Neural cell (in vitro differentiated cells): ENCODE data around the gene ADGRG6. TPM values are rescaled to one million over a fixed set of nuclear protein-coding genes. Genes with fewer than 3 reads are reported as not detected.

ENCODE experiments used
- H2AFZ ChIP-seq: fragments of 200-600, 300-800 bp; sonication (generic), shearing (Covaris generic); 2 replicates; pipeline ENCODE4 v1.6.0; 2014; ENCODE audit warnings: low read depth, mild to moderate bottlenecking, antibody characterized with exemption, low read length, moderate library complexity
- H3F3A ChIP-seq: fragments of 200-600 bp; shearing (Covaris generic); 2 replicates; pipeline ENCODE4 v1.6.1; 2016; ENCODE audit warnings: mild to moderate bottlenecking, moderate library complexity, mixed read lengths, antibody characterized with exemption, low read length; ENCODE audit not compliant: insufficient read depth, poor library complexity, severe bottlenecking
- H3K27ac ChIP-seq: fragments of 200-600, 300-800 bp; sonication (generic), shearing (Covaris generic); 2 replicates; pipeline ENCODE4 v1.5.1; 2014; ENCODE audit warnings: mild to moderate bottlenecking, low read length, moderate library complexity
- H3K27me3 ChIP-seq: fragments of 300-800, 200-600 bp; sonication (generic), shearing (Covaris generic); 2 replicates; pipeline ENCODE4 v1.6.0; 2014; ENCODE audit warnings: mild to moderate bottlenecking, low read depth, low read length, moderate library complexity; ENCODE audit not compliant: insufficient read depth
- H3K36me3 ChIP-seq: fragments of 300-800, 200-600 bp; sonication (generic), shearing (Covaris generic); 2 replicates; pipeline ENCODE4 v1.5.1; 2014; ENCODE audit warnings: mild to moderate bottlenecking, antibody characterized with exemption, low read length, moderate library complexity; ENCODE audit not compliant: insufficient read depth
- H3K4me2 ChIP-seq: fragments of 300-800, 200-600 bp; sonication (generic), shearing (Covaris generic); 2 replicates; pipeline ENCODE4 v1.6.0; 2014; ENCODE audit warnings: mild to moderate bottlenecking, low read length
- H3K4me3 ChIP-seq: fragments of 300-800, 200-600 bp; sonication (generic), shearing (Covaris generic); 2 replicates; pipeline ENCODE4 v1.5.1; 2014; ENCODE audit warnings: mild to moderate bottlenecking, low read length, moderate library complexity
- H3K79me2 ChIP-seq: fragments of 200-600 bp; shearing (Covaris generic); replicated peaks from 2 replicates; pipeline ENCODE4 v1.6.0; 2014; ENCODE audit warnings: mild to moderate bottlenecking, low read length, moderate library complexity; ENCODE audit not compliant: insufficient read depth
- H3K9ac ChIP-seq: fragments of 300-800, 200-600 bp; sonication (generic), shearing (Covaris generic); 2 replicates; pipeline ENCODE4 v1.6.1; 2016; ENCODE audit warnings: mild to moderate bottlenecking, low read length, mixed read lengths
- H3K9me2 ChIP-seq: fragments of 200-600 bp; shearing (Covaris generic); 2 replicates; pipeline ENCODE4 v1.6.1; 2016; ENCODE audit warnings: mild to moderate bottlenecking, low read length, mixed read lengths; ENCODE audit not compliant: insufficient read depth
- H3K9me3 ChIP-seq: fragments of 200-600, 300-800 bp; sonication (generic), shearing (Covaris generic); 2 replicates; pipeline ENCODE4 v1.6.1; 2016; ENCODE audit warnings: mild to moderate bottlenecking, mixed run types, low read length, moderate library complexity, mixed read lengths
- H4K20me1 ChIP-seq: fragments of 200-600 bp; shearing (Covaris generic); 2 replicates; pipeline ENCODE4 v1.6.1; 2016; ENCODE audit warnings: mild to moderate bottlenecking, mixed run types; ENCODE audit not compliant: insufficient read depth
- EP300 ChIP-seq: fragments of 450-650 bp; conservative IDR thresholded peaks from 2 replicates; pipeline ENCODE4 v1.6.1; 2014; ENCODE audit warnings: antibody characterized with exemption, mild to moderate bottlenecking, moderate library complexity; ENCODE audit not compliant: poor library complexity, severe bottlenecking
- EZH2 ChIP-seq: fragments of 200-600, 300-800 bp; shearing (Covaris generic), sonication (generic); IDR thresholded peaks from 2 replicates; pipeline ENCODE4 v1.6.1; 2014; ENCODE audit warnings: antibody characterized with exemption, low read length, borderline replicate concordance, mild to moderate bottlenecking; ENCODE audit not compliant: insufficient read depth, poor library complexity, severe bottlenecking
- MXI1 ChIP-seq: fragments of 450-650 bp; conservative IDR thresholded peaks from 2 replicates; pipeline ENCODE4 v1.6.1; 2014; ENCODE audit warnings: antibody characterized with exemption, mild to moderate bottlenecking; ENCODE audit not compliant: poor library complexity, severe bottlenecking
- POLR2AphosphoS5 ChIP-seq: IDR thresholded peaks from 2 replicates; pipeline ENCODE4 v1.6.1; 2012
- RAD21 ChIP-seq: fragments of 450-650 bp; conservative IDR thresholded peaks from 2 replicates; pipeline ENCODE4 v1.6.1; 2014; ENCODE audit warnings: antibody characterized with exemption, mild to moderate bottlenecking, moderate library complexity
- SMC3 ChIP-seq: fragments of 450-650 bp; conservative IDR thresholded peaks from 2 replicates; pipeline ENCODE4 v1.6.1; 2014; ENCODE audit warnings: antibody characterized with exemption, mild to moderate bottlenecking, moderate library complexity; ENCODE audit not compliant: poor library complexity
- TAF1 ChIP-seq: IDR thresholded peaks from 2 replicates; pipeline ENCODE4 v1.6.1; 2012; ENCODE audit warnings: low read depth
- polyA plus RNA-seq: library from polyadenylated mRNA; depleted of rRNA; stranded (reverse); fragments of >200 nt; gene quantifications from 2 replicates; pipeline ENCODE4 v1.2.3, GENCODE V29; 2014
- TF ChIP-seq, protein P1 (sequence below): IDR thresholded peaks from 2 replicates; pipeline ENCODE4 v1.6.1; 2012; ENCODE audit warnings: borderline replicate concordance
- TF ChIP-seq, protein P2 (sequence below): fragments of 450-650 bp; IDR thresholded peaks from 2 replicates; pipeline ENCODE4 v1.5.1; 2014; ENCODE audit warnings: antibody characterized with exemption, mild to moderate bottlenecking, moderate library complexity; ENCODE audit not compliant: poor library complexity, severe bottlenecking

Gene ADGRG6
- polyA plus RNA-seq, 1 donor from 2014 or later = 0.37 TPM

DNA sequence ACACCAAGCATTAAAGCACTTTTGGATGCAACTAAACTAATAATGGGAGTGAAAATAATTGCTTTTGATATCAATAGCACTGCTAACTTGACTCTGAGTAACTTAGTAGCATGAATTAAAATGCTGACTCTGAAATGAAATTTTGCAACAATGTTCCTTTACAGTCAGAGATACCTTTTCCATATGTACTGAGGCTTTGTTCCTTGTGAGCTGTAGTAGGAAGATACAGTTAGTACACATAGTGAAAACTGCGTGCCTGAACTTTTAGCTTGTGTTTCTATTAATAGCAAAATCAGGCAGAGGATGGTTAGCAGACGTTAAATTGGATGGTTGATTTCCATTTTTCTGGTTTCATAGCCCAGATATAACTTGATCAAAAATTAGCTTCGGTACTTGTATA lies 18.6 kb downstream of the ADGRG6 start:
- no peak overlapping the region for H3K4me3 ChIP-seq
- H2AFZ ChIP-seq = no peak overlapping the region
- H3K27ac ChIP-seq = no peak overlapping the region
- H3K9ac ChIP-seq = no peak overlapping the region
- no peaks in the 10 kb centered on the region for H3K27me3 ChIP-seq
- H3K9me2 ChIP-seq = no peaks in the 10 kb centered on the region
- H3F3A ChIP-seq = no peaks in the 10 kb centered on the region
- H3K9me3 ChIP-seq = no peaks in the 10 kb centered on the region
- H4K20me1 ChIP-seq = no peaks in the 10 kb centered on the region
- H3K79me2 ChIP-seq = no peaks in the 10 kb centered on the region
- no peak overlapping the region for H3K4me2 ChIP-seq
- TF ChIP-seq POLR2AphosphoS5 = no peak
- no peaks in the 10 kb centered on the region for H3K36me3 ChIP-seq

DNA sequence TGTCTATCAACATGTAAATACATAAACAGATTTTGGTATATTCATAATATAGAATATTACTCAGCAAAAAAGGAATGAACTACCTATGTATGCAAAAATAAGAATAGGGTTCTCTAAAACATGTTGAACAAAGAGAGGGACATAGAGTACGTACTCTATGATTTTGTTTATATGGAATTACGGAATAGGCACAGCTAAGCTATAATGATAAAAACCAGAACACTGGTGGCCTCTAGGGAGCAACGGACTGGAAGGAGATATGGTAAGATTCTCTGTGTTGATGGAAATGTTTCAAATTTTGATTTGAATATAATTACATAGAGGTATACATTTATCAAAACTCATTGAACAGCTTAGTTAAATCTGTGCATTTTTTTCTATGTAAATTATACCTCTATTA lies 19.6 kb downstream of the ADGRG6 start:
- Histone ChIP-seq H4K20me1 (no peaks in the 10 kb centered on the region), H3K36me3 (no peaks in the 10 kb centered on the region), H2AFZ (no peak overlapping the region), H3K9me2 (no peaks in the 10 kb centered on the region), H3K4me3 (no peak overlapping the region), H3K27me3 (no peaks in the 10 kb centered on the region), H3F3A (no peaks in the 10 kb centered on the region), H3K79me2 (no peaks in the 10 kb centered on the region), H3K27ac (no peak overlapping the region), H3K9me3 (no peaks in the 10 kb centered on the region), H3K9ac (no peak overlapping the region), H3K4me2 (no peak overlapping the region)
- TF ChIP-seq TAF1 (no peak), EZH2 (no peak), SMC3 (no peak), POLR2AphosphoS5 (no peak), EP300 (no peak), MXI1 (no peak), RAD21 (no peak)
- TF ChIP-seq, protein P1, sequence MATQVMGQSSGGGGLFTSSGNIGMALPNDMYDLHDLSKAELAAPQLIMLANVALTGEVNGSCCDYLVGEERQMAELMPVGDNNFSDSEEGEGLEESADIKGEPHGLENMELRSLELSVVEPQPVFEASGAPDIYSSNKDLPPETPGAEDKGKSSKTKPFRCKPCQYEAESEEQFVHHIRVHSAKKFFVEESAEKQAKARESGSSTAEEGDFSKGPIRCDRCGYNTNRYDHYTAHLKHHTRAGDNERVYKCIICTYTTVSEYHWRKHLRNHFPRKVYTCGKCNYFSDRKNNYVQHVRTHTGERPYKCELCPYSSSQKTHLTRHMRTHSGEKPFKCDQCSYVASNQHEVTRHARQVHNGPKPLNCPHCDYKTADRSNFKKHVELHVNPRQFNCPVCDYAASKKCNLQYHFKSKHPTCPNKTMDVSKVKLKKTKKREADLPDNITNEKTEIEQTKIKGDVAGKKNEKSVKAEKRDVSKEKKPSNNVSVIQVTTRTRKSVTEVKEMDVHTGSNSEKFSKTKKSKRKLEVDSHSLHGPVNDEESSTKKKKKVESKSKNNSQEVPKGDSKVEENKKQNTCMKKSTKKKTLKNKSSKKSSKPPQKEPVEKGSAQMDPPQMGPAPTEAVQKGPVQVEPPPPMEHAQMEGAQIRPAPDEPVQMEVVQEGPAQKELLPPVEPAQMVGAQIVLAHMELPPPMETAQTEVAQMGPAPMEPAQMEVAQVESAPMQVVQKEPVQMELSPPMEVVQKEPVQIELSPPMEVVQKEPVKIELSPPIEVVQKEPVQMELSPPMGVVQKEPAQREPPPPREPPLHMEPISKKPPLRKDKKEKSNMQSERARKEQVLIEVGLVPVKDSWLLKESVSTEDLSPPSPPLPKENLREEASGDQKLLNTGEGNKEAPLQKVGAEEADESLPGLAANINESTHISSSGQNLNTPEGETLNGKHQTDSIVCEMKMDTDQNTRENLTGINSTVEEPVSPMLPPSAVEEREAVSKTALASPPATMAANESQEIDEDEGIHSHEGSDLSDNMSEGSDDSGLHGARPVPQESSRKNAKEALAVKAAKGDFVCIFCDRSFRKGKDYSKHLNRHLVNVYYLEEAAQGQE = no peak
- TF ChIP-seq, protein P2, sequence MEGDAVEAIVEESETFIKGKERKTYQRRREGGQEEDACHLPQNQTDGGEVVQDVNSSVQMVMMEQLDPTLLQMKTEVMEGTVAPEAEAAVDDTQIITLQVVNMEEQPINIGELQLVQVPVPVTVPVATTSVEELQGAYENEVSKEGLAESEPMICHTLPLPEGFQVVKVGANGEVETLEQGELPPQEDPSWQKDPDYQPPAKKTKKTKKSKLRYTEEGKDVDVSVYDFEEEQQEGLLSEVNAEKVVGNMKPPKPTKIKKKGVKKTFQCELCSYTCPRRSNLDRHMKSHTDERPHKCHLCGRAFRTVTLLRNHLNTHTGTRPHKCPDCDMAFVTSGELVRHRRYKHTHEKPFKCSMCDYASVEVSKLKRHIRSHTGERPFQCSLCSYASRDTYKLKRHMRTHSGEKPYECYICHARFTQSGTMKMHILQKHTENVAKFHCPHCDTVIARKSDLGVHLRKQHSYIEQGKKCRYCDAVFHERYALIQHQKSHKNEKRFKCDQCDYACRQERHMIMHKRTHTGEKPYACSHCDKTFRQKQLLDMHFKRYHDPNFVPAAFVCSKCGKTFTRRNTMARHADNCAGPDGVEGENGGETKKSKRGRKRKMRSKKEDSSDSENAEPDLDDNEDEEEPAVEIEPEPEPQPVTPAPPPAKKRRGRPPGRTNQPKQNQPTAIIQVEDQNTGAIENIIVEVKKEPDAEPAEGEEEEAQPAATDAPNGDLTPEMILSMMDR = no peak

DNA sequence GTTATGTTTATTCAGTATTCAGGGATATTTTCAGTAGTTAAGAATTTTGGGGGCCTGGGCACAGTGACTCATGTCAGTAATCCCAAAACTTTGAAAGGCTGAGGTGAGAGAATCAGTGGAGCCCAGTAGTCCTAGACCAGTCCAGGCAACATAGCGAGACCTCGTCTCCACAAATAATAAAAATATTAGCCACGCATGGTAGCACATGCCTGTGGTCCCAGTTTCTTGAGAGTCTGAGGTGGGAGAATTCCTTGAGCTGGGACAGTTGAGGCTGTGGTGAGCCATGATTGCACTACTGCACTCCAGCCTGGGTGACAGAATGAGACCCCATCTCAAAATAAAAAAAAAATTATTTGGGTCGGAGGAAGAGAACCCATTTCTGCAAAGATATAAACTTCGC lies 20.3 kb downstream of the ADGRG6 start:
- Histone ChIP-seq H3K9me2 (no peaks in the 10 kb centered on the region), H3K27me3 (no peaks in the 10 kb centered on the region), H2AFZ (no peak overlapping the region), H3K4me3 (no peak overlapping the region), H3K4me2 (no peak overlapping the region), H4K20me1 (no peaks in the 10 kb centered on the region), H3K9me3 (no peaks in the 10 kb centered on the region), H3K79me2 (no peaks in the 10 kb centered on the region), H3F3A (no peaks in the 10 kb centered on the region), H3K9ac (no peak overlapping the region), H3K27ac (no peak overlapping the region), H3K36me3 (no peaks in the 10 kb centered on the region)
- no peak for TF ChIP-seq SMC3
